Loucy (cell line): ENCODE data around the gene TAX1BP1.

ENCODE experiments used
- H2AFZ ChIP-seq: fragments of 200-600 bp; sonication (generic); 2 replicates; pipeline ENCODE4 v1.6.0; 2016; ENCODE audit warnings: antibody characterized with exemption, mild to moderate bottlenecking, low read length, moderate library complexity
- H3F3A ChIP-seq: fragments of 200-600 bp; 2 replicates; pipeline ENCODE4 v1.6.0; 2016; ENCODE audit warnings: antibody characterized with exemption, low read depth, mild to moderate bottlenecking
- H3K27me3 ChIP-seq: fragments of 200-600 bp; sonication (generic); 2 replicates; pipeline ENCODE4 v1.6.1; 2014; ENCODE audit warnings: low read length, mild to moderate bottlenecking; ENCODE audit not compliant: insufficient read depth, poor library complexity, severe bottlenecking
- H3K36me3 ChIP-seq: fragments of 200-600 bp; sonication (generic); 2 replicates; pipeline ENCODE4 v1.6.1; 2016; ENCODE audit warnings: low read length; ENCODE audit not compliant: insufficient read depth
- H3K4me1 ChIP-seq: fragments of 200-600 bp; sonication (generic); 2 replicates; pipeline ENCODE4 v1.5.1; 2014; ENCODE audit warnings: low read length, mild to moderate bottlenecking; ENCODE audit not compliant: insufficient read depth, poor library complexity, severe bottlenecking
- H3K4me2 ChIP-seq: fragments of 200-600 bp; sonication (generic); 2 replicates; pipeline ENCODE4 v1.6.0; 2014; ENCODE audit warnings: antibody characterized with exemption, low read length, low read depth, mild to moderate bottlenecking; ENCODE audit not compliant: poor library complexity, severe bottlenecking
- H3K4me3 ChIP-seq: fragments of 200-600 bp; sonication (generic); 2 replicates; pipeline ENCODE4 v1.5.1; 2014; ENCODE audit warnings: low read length, mild to moderate bottlenecking, mixed read lengths; ENCODE audit not compliant: poor library complexity, severe bottlenecking
- H3K79me2 ChIP-seq: fragments of 200-600 bp; sonication (generic); 2 replicates; pipeline ENCODE4 v1.6.1; 2014; ENCODE audit warnings: low read length; ENCODE audit not compliant: insufficient read depth
- H3K9ac ChIP-seq: fragments of 200-600 bp; sonication (generic); 2 replicates; pipeline ENCODE4 v1.6.0; 2014; ENCODE audit warnings: mild to moderate bottlenecking, low read depth, low read length, moderate library complexity; ENCODE audit not compliant: poor library complexity, severe bottlenecking
- H3K9me2 ChIP-seq: fragments of 200-600 bp; sonication (generic); replicated peaks from 2 replicates; pipeline ENCODE4 v1.6.1; 2016; ENCODE audit warnings: low read depth, low read length, mixed read lengths
- H3K9me3 ChIP-seq: fragments of 200-600 bp; sonication (generic); 2 replicates; pipeline ENCODE4 v1.6.1; 2014; ENCODE audit warnings: mild to moderate bottlenecking, antibody characterized with exemption, low read length, low read depth; ENCODE audit not compliant: insufficient read depth
- H4K20me1 ChIP-seq: fragments of 200-600 bp; sonication (generic); 2 replicates; pipeline ENCODE4 v1.6.0; 2014; ENCODE audit warnings: antibody characterized with exemption, low read length, mild to moderate bottlenecking; ENCODE audit not compliant: insufficient read depth, poor library complexity, severe bottlenecking
- TF ChIP-seq, protein P1 (sequence below): fragments of 200-600 bp; sonication (generic); conservative IDR thresholded peaks from 2 replicates; pipeline ENCODE4 v1.5.1; 2014; ENCODE audit warnings: mild to moderate bottlenecking, antibody characterized with exemption, low read length

The TAX1BP1 gene

DNA sequence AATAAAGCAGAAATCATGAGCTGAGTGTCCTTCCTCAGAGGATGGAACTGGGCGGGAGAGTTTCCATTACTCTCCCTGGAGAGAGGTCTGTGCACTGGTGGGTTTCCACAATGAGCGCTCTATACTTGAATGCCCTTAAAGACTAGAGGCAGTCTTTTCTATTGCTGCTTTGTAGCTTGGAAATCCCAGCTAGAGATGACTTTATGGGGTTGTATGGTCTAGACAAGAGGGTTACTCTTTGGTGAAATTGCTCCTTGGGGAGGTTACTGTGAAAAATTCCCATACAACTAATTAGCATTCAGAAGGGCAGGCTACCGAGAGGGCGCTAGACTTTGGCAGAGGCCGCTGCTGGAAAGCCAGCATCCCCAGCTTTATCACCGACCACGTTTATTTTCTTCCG lies 136.8 kb downstream of the TAX1BP1 start:
- Histone ChIP-seq H4K20me1 (no peaks in the 10 kb centered on the region), H3K27me3 (no peaks in the 10 kb centered on the region), H3K9ac (no peak overlapping the region), H3K4me2 (no peak overlapping the region), H3K79me2 (no peaks in the 10 kb centered on the region), H3K9me3 (no peaks in the 10 kb centered on the region), H3K4me3 (no peak overlapping the region), H3K36me3 (no peaks in the 10 kb centered on the region), H3K9me2 (no peaks in the 10 kb centered on the region), H2AFZ (no peak overlapping the region), H3F3A (no peaks in the 10 kb centered on the region), H3K4me1 (no peaks in the 10 kb centered on the region)
- TF ChIP-seq, protein P1, sequence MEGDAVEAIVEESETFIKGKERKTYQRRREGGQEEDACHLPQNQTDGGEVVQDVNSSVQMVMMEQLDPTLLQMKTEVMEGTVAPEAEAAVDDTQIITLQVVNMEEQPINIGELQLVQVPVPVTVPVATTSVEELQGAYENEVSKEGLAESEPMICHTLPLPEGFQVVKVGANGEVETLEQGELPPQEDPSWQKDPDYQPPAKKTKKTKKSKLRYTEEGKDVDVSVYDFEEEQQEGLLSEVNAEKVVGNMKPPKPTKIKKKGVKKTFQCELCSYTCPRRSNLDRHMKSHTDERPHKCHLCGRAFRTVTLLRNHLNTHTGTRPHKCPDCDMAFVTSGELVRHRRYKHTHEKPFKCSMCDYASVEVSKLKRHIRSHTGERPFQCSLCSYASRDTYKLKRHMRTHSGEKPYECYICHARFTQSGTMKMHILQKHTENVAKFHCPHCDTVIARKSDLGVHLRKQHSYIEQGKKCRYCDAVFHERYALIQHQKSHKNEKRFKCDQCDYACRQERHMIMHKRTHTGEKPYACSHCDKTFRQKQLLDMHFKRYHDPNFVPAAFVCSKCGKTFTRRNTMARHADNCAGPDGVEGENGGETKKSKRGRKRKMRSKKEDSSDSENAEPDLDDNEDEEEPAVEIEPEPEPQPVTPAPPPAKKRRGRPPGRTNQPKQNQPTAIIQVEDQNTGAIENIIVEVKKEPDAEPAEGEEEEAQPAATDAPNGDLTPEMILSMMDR = no peak
